Peyer's patch (tissue), 4 donors: Measurements from ENCODE around the gene TRPM6. TPM values are rescaled to one million over a fixed set of nuclear protein-coding genes. Genes with fewer than 3 reads are reported as not detected.
A peak's percentile ranks its signal among the peaks of the same experiment; 100 is the strongest.

Source experiments
- DNase-seq, 3 donors: peaks; one replicate each; pipeline ENCODE4 v3.0.0-alpha.2; 2017 to 2019
- H3K27ac ChIP-seq, 4 donors: fragments of 200-600 bp; sonication (generic); one replicate each; pipeline ENCODE4 v1.5.1; 2016 to 2019
- H3K27me3 ChIP-seq, 2 donors: fragments of 200-600 bp; sonication (generic); one replicate each; pipeline ENCODE4 v1.5.1; 2019
- H3K36me3 ChIP-seq, 3 donors: fragments of 200-600 bp; sonication (generic); one replicate each; pipeline ENCODE4 v1.5.1; 2016 to 2019
- H3K4me1 ChIP-seq, 4 donors: fragments of 200-600 bp; sonication (generic); one replicate each; pipeline ENCODE4 v1.5.1; 2016 to 2019
- H3K4me3 ChIP-seq, 4 donors: fragments of 200-600 bp; sonication (generic); 1 replicate in 3 of 4; 2 replicates in 1 of 4; pipeline ENCODE4 v1.5.1; 2016 to 2019; ENCODE audit warnings: mild to moderate bottlenecking in 1 of 4
- H3K9me3 ChIP-seq, 4 donors: fragments of 200-600 bp; sonication (generic); one replicate each; pipeline ENCODE4 v1.5.1; 2016 to 2019; ENCODE audit warnings: mild to moderate bottlenecking in 1 of 4
- POLR2A ChIP-seq, 2 donors: fragments of 450-650 bp; IDR thresholded peaks; one replicate each; pipeline ENCODE4 v1.5.1; 2017; ENCODE audit warnings: antibody characterized with exemption in 2 of 2, mild to moderate bottlenecking in 2 of 2, moderate library complexity in 2 of 2
- total RNA-seq, 4 donors: library from RNA; depleted of rRNA; stranded (reverse); fragments of >200 nt; gene quantifications; one replicate each; pipeline ENCODE4 v1.1.0, GENCODE V29; 2016
- TF ChIP-seq, protein P1 (sequence below), 6 experiments: fragments of 450-650 bp in 4 of 6; fragments of 200-600 bp in 2 of 6; sonication (generic) in 1 of 6; IDR thresholded peaks; one replicate each; pipeline ENCODE4 v1.5.1; 2017 to 2019; ENCODE audit warnings: antibody characterized with exemption in 6 of 6, mild to moderate bottlenecking in 3 of 6, moderate library complexity in 1 of 6

TRPM6 gene
- total RNA-seq, 4 donors from 2014 or later, result 3.3 to 25.1 (median 16.2) TPM

DNA sequence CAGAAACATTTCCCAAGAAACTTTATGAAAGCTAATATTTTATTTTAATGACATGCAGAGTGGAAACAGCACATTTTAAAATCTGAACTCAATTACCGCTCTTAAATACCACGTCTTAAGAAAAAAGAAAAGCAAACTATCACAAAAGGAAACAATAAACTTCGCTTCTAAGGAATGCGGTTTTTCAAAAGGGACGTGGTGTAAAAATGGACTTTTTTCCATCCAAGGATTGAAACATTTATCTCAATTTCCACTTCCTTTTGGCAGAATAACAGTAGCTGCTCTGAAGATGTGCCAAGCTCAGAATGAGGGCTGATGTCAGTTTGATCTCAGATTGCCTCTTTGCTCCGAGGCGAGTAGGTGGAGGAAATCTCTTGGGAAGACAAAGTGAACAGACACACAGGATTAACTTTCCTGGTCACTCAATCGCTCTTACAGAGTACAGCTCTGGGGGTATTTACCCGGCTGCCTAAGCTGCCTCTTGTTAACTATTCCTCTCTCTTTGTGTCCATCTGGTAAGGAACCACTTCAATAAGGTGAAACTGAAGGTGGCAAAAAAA is 158.5 kb downstream of the TRPM6 start:
- TF ChIP-seq, protein P1, sequence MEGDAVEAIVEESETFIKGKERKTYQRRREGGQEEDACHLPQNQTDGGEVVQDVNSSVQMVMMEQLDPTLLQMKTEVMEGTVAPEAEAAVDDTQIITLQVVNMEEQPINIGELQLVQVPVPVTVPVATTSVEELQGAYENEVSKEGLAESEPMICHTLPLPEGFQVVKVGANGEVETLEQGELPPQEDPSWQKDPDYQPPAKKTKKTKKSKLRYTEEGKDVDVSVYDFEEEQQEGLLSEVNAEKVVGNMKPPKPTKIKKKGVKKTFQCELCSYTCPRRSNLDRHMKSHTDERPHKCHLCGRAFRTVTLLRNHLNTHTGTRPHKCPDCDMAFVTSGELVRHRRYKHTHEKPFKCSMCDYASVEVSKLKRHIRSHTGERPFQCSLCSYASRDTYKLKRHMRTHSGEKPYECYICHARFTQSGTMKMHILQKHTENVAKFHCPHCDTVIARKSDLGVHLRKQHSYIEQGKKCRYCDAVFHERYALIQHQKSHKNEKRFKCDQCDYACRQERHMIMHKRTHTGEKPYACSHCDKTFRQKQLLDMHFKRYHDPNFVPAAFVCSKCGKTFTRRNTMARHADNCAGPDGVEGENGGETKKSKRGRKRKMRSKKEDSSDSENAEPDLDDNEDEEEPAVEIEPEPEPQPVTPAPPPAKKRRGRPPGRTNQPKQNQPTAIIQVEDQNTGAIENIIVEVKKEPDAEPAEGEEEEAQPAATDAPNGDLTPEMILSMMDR (IDR thresholded peaks at IDR 0.05), result no peak
- TF ChIP-seq POLR2A (IDR thresholded peaks at IDR 0.05), result no peak
- Histone ChIP-seq H3K4me3 (no peak overlapping the region), H3K36me3 (peaks cover 0 to 9% (median 0%) of the 10 kb centered on the region in 3 donors), H3K4me1 (no peaks in the 10 kb centered on the region), H3K27me3 (no peaks in the 10 kb centered on the region), H3K9me3 (no peaks in the 10 kb centered on the region), H3K27ac (no peak overlapping the region)
- no peak for DNase-seq

DNA sequence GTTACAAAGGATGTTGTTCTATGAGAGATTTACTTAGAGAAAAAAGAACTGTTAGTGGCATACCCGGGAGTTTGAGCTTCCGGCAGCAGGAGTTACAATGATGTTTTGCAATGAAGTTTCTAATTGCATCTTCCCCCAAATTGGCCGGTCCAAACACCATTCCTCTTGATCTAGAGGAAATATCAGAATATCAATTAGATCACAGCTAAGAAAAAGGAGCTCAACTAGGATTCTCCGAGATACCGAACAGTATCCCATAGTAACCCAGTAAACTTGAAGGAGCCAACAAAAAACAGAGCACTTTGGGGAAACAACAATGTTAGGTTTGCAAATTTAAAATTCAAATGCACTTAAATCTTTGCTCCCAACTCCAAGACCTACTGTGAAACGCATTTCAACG is 159.5 kb downstream of the TRPM6 start:
- Histone ChIP-seq H3K27ac (no peak overlapping the region), H3K27me3 (no peaks in the 10 kb centered on the region), H3K36me3 (peaks cover 0 to 9% (median 0%) of the 10 kb centered on the region in 3 donors), H3K4me3 (no peak overlapping the region), H3K4me1 (no peaks in the 10 kb centered on the region), H3K9me3 (no peaks in the 10 kb centered on the region)
- DNase-seq, result no peak
- TF ChIP-seq, protein P1 (IDR thresholded peaks at IDR 0.05), result no peak

DNA sequence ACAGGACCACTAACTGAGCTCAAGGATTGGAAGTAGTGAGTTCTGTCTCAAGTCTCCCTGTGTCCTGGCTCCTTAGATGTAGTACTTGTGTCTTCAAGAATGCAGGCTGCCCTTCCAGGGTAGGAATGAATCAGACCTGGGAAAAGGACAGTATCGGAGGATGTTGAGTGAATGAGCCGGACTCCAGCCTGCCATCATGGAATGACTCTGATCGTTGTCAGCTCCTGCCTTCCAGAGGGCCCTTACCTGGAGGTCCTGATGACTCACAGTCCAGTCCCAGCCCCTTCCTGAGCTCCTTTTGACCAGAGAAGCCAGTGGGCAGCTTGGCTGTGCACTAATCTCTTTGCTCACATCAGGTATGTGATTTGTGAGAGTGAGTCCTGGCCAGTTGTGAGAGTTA is 161.1 kb downstream of the TRPM6 start:
- no peak overlapping the region for H3K4me3 ChIP-seq
- no peak for DNase-seq
- H3K27me3 ChIP-seq, result no peaks in the 10 kb centered on the region
- H3K36me3 ChIP-seq, result peaks cover 0 to 9% (median 0%) of the 10 kb centered on the region in 3 donors
- TF ChIP-seq POLR2A (IDR thresholded peaks at IDR 0.05), result no peak
- TF ChIP-seq, protein P1 (IDR thresholded peaks at IDR 0.05), result no peak
- no peaks in the 10 kb centered on the region for H3K9me3 ChIP-seq
- no peak overlapping the region for H3K27ac ChIP-seq
- H3K4me1 ChIP-seq, result no peaks in the 10 kb centered on the region

DNA sequence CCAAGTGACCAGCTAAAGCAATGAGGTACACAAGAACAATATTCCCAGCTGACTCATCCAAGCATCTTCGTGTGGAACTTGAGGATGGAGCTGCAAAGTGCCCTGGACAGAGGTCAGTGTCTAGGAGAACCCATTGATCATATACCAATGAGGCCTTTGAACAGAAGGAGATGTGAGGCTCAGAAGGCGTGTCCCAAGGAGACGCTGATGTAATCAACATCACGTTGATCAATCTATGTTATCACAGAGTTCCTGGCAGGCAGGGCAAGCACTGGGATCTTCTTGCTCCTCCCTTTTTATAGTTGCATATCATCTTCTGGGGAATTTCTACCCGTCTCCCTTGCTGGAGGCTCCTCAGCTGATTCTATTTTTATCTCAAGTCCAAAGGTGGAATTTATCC is 163.4 kb downstream of the TRPM6 start:
- Histone ChIP-seq H3K27me3 (no peaks in the 10 kb centered on the region), H3K27ac (no peak overlapping the region), H3K4me1 (no peaks in the 10 kb centered on the region), H3K4me3 (no peak overlapping the region), H3K36me3 (peaks cover 0 to 9% (median 0%) of the 10 kb centered on the region in 3 donors), H3K9me3 (no peaks in the 10 kb centered on the region)
- peak in 1 of 3 donors; percentile 71 for DNase-seq
- TF ChIP-seq, protein P1 (IDR thresholded peaks at IDR 0.05), result no peak

DNA sequence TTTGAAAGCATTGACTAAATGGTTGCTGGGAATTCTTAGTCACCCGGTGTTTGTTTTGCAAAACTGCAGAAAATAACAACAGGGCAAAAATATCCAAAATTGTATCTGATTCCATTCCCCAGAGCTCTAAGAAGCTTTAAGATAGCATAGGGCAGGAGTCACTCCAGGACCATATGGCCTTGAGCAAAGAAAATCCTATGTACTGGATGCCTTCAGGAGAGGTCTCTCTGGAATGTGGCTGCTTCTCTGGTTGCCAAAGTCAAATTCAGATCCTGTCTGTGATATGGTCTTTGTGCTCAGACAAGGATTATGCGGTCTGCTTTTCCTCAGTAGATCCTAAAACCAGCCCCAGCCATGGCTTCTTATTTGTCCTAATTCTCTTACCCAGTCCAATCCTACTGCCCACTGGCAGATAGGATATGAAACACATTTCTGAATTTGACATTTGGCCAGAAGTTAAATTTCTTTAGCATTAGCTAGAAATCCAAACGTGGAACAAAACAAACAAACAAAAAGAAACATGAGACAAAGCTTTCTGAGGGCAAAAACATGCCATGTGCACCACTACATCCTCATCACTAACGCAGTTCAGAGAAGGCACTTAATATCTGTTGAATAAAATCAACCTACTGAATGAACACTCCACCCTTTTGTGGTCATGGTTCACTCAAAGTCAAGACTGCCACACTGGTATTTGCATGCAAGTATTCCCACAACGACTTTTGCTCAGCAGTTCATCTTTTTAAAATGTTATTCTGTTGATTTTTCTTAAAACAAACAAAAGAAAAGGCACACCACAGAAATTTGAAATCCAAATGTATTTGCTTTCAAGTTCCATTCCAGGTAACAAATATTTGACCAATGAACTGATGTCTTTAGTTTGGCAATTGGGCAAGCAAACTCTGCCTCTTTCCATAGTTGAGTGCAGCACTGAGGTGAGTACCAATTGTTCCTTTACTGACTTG is 165.7 kb downstream of the TRPM6 start:
- Histone ChIP-seq H3K36me3 (peaks cover 0 to 5% (median 0%) of the 10 kb centered on the region in 3 donors), H3K9me3 (no peaks in the 10 kb centered on the region), H3K27me3 (no peaks in the 10 kb centered on the region), H3K27ac (no peak overlapping the region), H3K4me3 (no peak overlapping the region), H3K4me1 (no peaks in the 10 kb centered on the region)
- no peak for TF ChIP-seq POLR2A (IDR thresholded peaks at IDR 0.05)
- TF ChIP-seq, protein P1 (IDR thresholded peaks at IDR 0.05), result no peak
- DNase-seq, result no peak
